HepG2 (cell line): ENCODE data around the gene STARD10. TPM values are rescaled to one million over a fixed set of nuclear protein-coding genes. Genes with fewer than 3 reads are reported as not detected.
A peak's percentile ranks its signal among the peaks of the same experiment; 100 is the strongest.

Source experiments
- AKAP8 ChIP-seq: sonication (generic); formaldehyde crosslinking; IDR thresholded peaks from 2 replicates; pipeline ENCODE4 v1.5.1; 2020; ENCODE audit warnings: mild to moderate bottlenecking, missing genetic modification reagents
- HMGXB4 ChIP-seq, 2 experiments: sonication (generic) in 1 of 2; formaldehyde crosslinking in 1 of 2; IDR thresholded peaks; 2 replicates each; pipeline versions ENCODE4 v1.4.0 to v1.6.1; 2018 to 2020; ENCODE audit warnings: missing genetic modification reagents in 2 of 2, borderline replicate concordance in 1 of 2, low read depth in 1 of 2, mild to moderate bottlenecking in 1 of 2, missing biosample characterization in 1 of 2
- KDM2A ChIP-seq: sonication (generic); formaldehyde crosslinking; IDR thresholded peaks from 2 replicates; pipeline ENCODE4 v1.4.0; 2020; ENCODE audit warnings: low read depth, missing genetic modification reagents, borderline replicate concordance
- KDM4B ChIP-seq: sonication (generic); formaldehyde crosslinking; IDR thresholded peaks from 2 replicates; pipeline ENCODE4 v1.4.0; 2020; ENCODE audit warnings: missing genetic modification reagents
- KDM5A ChIP-seq: fragments of 200-600 bp; sonication (generic); IDR thresholded peaks from 2 replicates; pipeline ENCODE4 v1.7.0; 2018; ENCODE audit warnings: antibody characterized with exemption, mild to moderate bottlenecking, low read length, borderline replicate concordance
- KLF13 ChIP-seq: sonication (generic); formaldehyde crosslinking; IDR thresholded peaks from 2 replicates; pipeline ENCODE4 v1.4.0; 2020; ENCODE audit warnings: mild to moderate bottlenecking, missing genetic modification reagents
- MED13 ChIP-seq: sonication (generic); formaldehyde crosslinking; IDR thresholded peaks from 2 replicates; pipeline ENCODE4 v1.5.0; 2020; ENCODE audit warnings: missing genetic modification reagents
- MEF2D ChIP-seq: sonication (generic); formaldehyde crosslinking; IDR thresholded peaks from 2 replicates; pipeline ENCODE4 v1.5.1; 2020; ENCODE audit warnings: mild to moderate bottlenecking, missing genetic modification reagents
- MIER2 ChIP-seq: IDR thresholded peaks from 2 replicates; pipeline ENCODE4 v1.6.1; 2016; ENCODE audit warnings: missing biosample characterization, missing genetic modification reagents
- PATZ1 ChIP-seq: sonication (generic); formaldehyde crosslinking; IDR thresholded peaks from 2 replicates; pipeline ENCODE4 v1.4.0; 2020; ENCODE audit warnings: missing genetic modification reagents
- POGK ChIP-seq: sonication (generic); formaldehyde crosslinking; conservative IDR thresholded peaks from 2 replicates; pipeline ENCODE4 v1.8.0; 2022; ENCODE audit warnings: mild to moderate bottlenecking, moderate library complexity, missing genetic modification reagents
- SAP130 ChIP-seq: IDR thresholded peaks from 2 replicates; pipeline ENCODE4 v1.6.1; 2016; ENCODE audit warnings: low read depth
- XRCC5 ChIP-seq: fragments of 200-400 bp; formaldehyde crosslinking; optimal IDR thresholded peaks from 2 replicates; pipeline ENCODE3; 2017; ENCODE audit warnings: mild to moderate bottlenecking, low read length
- ZNF275 ChIP-seq: sonication (generic); formaldehyde crosslinking; IDR thresholded peaks from 2 replicates; pipeline ENCODE4 v1.8.0; 2022; ENCODE audit warnings: missing genetic modification reagents, mild to moderate bottlenecking, inconsistent platforms, borderline replicate concordance
- ZNF552 ChIP-seq: sonication (generic); formaldehyde crosslinking; IDR thresholded peaks from 2 replicates; pipeline ENCODE4 v1.9.0; 2022; ENCODE audit warnings: missing genetic modification reagents, mild to moderate bottlenecking, borderline replicate concordance
- polyA plus RNA-seq, 8 experiments: library from polyadenylated mRNA; depleted of rRNA in 3 of 8; stranded (reverse) in 7 of 8; unstranded in 1 of 8; fragments of >200 nt; fragmentation: Illumina TruSeq in 4 of 8; extraction: Trizol in 4 of 8; gene quantifications; 2 replicates each; pipeline versions ENCODE4 v1.2.1 to v1.2.3, GENCODE V29; 2011 to 2016; ENCODE audit warnings: low read depth in 4 of 8, missing spikeins in 1 of 8, mixed read lengths in 1 of 8; ENCODE audit not compliant: insufficient read depth in 1 of 8
- total RNA-seq, 5 experiments: library from RNA; depleted of rRNA; stranded (reverse); fragments of >200 nt; fragmentation: Illumina TruSeq; extraction: Trizol; gene quantifications; 2 replicates each; pipeline ENCODE4 v1.2.3, GENCODE V29; 2016; ENCODE audit warnings: low read depth in 1 of 5
- TF ChIP-seq, protein P1 (sequence below): sonication (generic); formaldehyde crosslinking; IDR thresholded peaks from 2 replicates; pipeline ENCODE4 v1.4.0; 2020; ENCODE audit warnings: missing genetic modification reagents
- TF ChIP-seq, protein P2 (sequence below): sonication (generic); formaldehyde crosslinking; IDR thresholded peaks from 2 replicates; pipeline ENCODE4 v1.8.1; 2023; ENCODE audit warnings: mild to moderate bottlenecking, missing genetic modification reagents

STARD10 gene
- total and polyA plus RNA-seq, 2 of the 13 experiments (the other 11 are each of a cell fraction or from before 2014, with no cell fraction given) = 260 to 341 TPM

DNA sequence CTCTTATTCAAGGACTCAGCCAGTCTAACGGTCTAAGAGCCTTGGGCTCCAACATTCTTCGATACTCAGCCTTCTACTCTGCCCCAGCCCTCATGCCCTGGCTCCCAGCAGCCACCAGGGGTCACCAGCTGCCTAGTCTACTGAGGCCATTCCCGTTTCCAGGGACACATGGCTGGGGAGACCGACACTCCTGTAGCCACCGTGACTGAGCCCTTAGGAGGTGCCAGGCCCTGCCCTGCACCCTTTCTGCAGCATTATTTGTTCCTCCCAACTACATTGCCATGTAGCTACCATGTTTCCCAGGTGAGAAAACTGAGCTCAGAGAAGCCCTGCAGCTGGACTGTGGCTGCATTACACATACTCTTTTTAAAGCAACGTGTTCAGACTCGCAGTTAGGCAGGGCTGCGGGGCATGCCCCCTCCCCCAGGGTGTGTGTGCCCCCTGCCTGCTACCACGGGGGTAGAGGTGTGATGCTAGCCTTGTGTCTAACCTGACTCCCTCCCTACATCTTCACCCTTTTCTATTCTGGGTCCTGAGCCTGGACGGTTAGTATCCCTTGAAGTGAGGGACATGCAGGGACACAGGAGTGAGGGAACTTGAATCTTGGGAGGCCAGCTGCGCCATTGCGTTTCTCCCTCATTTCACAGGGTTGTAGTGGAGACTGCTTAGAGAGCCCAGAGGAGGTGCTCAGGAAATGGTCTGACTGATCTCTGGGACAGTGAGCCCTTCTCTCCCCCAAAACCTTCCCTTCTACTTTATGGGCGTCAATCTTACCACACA lies 37.9 kb upstream of the STARD10 start (continued):
- TF ChIP-seq HMGXB4 (CRISPR knock-in tag; IDR thresholded peaks at IDR 0.05; ENCODE audit: borderline replicate concordance in 1 of 2, low read depth in 1 of 2) (0 out of 4 replicates have a peak, but pooled peaks of 1 of the 2 experiments have one; percentile 37), XRCC5 (peak; percentile 73), KDM2A (CRISPR knock-in tag) (peak; percentile 68; the same call in 1 of the 2 replicates), POGK (no peak), MIER2 (CRISPR knock-in tag) (no peak), MEF2D (CRISPR knock-in tag) (no peak), KLF13 (CRISPR knock-in tag) (no peak), ZNF275 (CRISPR knock-in tag) (no peak), ZNF552 (no peak), KDM5A (no peak), SAP130 (0 out of 2 replicates have a peak, but pooled peaks have one; percentile 18), MED13 (no peak), KDM4B (0 out of 2 replicates have a peak, but pooled peaks have one; percentile 53), AKAP8 (CRISPR knock-in tag) (0 out of 2 replicates have a peak, but pooled peaks have one; percentile 20), PATZ1 (CRISPR knock-in tag) (peak; percentile 27; the same call in 1 of the 2 replicates)
- TF ChIP-seq, protein P1, sequence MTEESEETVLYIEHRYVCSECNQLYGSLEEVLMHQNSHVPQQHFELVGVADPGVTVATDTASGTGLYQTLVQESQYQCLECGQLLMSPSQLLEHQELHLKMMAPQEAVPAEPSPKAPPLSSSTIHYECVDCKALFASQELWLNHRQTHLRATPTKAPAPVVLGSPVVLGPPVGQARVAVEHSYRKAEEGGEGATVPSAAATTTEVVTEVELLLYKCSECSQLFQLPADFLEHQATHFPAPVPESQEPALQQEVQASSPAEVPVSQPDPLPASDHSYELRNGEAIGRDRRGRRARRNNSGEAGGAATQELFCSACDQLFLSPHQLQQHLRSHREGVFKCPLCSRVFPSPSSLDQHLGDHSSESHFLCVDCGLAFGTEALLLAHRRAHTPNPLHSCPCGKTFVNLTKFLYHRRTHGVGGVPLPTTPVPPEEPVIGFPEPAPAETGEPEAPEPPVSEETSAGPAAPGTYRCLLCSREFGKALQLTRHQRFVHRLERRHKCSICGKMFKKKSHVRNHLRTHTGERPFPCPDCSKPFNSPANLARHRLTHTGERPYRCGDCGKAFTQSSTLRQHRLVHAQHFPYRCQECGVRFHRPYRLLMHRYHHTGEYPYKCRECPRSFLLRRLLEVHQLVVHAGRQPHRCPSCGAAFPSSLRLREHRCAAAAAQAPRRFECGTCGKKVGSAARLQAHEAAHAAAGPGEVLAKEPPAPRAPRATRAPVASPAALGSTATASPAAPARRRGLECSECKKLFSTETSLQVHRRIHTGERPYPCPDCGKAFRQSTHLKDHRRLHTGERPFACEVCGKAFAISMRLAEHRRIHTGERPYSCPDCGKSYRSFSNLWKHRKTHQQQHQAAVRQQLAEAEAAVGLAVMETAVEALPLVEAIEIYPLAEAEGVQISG (CRISPR knock-in tag) = 0 out of 2 replicates have a peak, but pooled peaks have one; percentile 32
- TF ChIP-seq, protein P2, sequence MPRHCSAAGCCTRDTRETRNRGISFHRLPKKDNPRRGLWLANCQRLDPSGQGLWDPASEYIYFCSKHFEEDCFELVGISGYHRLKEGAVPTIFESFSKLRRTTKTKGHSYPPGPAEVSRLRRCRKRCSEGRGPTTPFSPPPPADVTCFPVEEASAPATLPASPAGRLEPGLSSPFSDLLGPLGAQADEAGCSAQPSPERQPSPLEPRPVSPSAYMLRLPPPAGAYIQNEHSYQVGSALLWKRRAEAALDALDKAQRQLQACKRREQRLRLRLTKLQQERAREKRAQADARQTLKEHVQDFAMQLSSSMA = 0 out of 2 replicates have a peak, but pooled peaks have one; percentile 14
